MCF 10A (cell line): ENCODE data around the gene GALNS. TPM values are rescaled to one million over a fixed set of nuclear protein-coding genes. Genes with fewer than 3 reads are reported as not detected.
A peak's percentile ranks its signal among the peaks of the same experiment; 100 is the strongest.

Experiments
- BruUV-seq: library from RNA; stranded (reverse); fragments of 400-500 nt; replicated peaks from 2 replicates; lab custom pipeline; 2021; lab: Mats Ljungman, UMichigan
- CTCF ChIA-PET: fragments of 300-600 bp; sonication (Branson Sonifier 250); formaldehyde crosslinking; extraction: SDS; loops from one replicate; lab custom pipeline; 2021; ENCODE audit warnings: antibody characterized with exemption, inconsistent platforms; lab: Yijun Ruan, JAX
- POLR2A ChIA-PET: fragments of 300-600, 350-650 bp; sonication (Branson Sonifier 250); formaldehyde crosslinking; extraction: SDS; loops from one replicate; lab custom pipeline; 2020; ENCODE audit warnings: antibody characterized with exemption, inconsistent platforms; lab: Yijun Ruan, JAX
- DNase-seq: peaks from one replicate; pipeline ENCODE4 v3.0.0-alpha.2; 2018; ENCODE audit not compliant: unreplicated experiment
- H3K27ac Mint-ChIP-seq: one replicate; pipeline ENCODE4 v1.8.0; 2022; ENCODE audit warnings: mild to moderate bottlenecking, low read depth, mixed read lengths; ENCODE audit not compliant: unreplicated experiment
- H3K27me3 Mint-ChIP-seq: one replicate; pipeline ENCODE4 v1.8.0; 2022; ENCODE audit warnings: mixed read lengths; ENCODE audit not compliant: insufficient read depth, unreplicated experiment
- H3K36me3 Mint-ChIP-seq: one replicate; pipeline ENCODE4 v1.8.0; 2022; ENCODE audit warnings: mild to moderate bottlenecking, moderate library complexity, mixed read lengths; ENCODE audit not compliant: insufficient read depth, unreplicated experiment
- H3K4me1 Mint-ChIP-seq: one replicate; pipeline ENCODE4 v1.8.0; 2022; ENCODE audit warnings: mixed read lengths; ENCODE audit not compliant: insufficient read depth, unreplicated experiment
- H3K4me3 Mint-ChIP-seq: one replicate; pipeline ENCODE4 v1.8.0; 2022; ENCODE audit warnings: mild to moderate bottlenecking, moderate library complexity, mixed read lengths; ENCODE audit not compliant: unreplicated experiment
- H3K9me3 Mint-ChIP-seq: one replicate; pipeline ENCODE4 v1.8.0; 2022; ENCODE audit warnings: mixed read lengths; ENCODE audit not compliant: unreplicated experiment
- CTCF ChIP-seq: fragments of 200-600 bp; IDR thresholded peaks from one replicate; pipeline ENCODE4 v1.8.0; 2022; ENCODE audit warnings: antibody characterized with exemption, mild to moderate bottlenecking; ENCODE audit not compliant: unreplicated experiment
- intact Hi-C: fragments of 100-400 bp; cut with micrococcal nuclease; formaldehyde crosslinking; loops from 2 replicates; pipeline ENCODE4 v1.14.1; 2022
- total RNA-seq: library from RNA; stranded (reverse); gene quantifications from 2 replicates; pipeline ENCODE4 v1.2.3, GENCODE V29; 2022

GALNS gene
- total RNA-seq, 1 experiment from 2014 or later, result 26.0 TPM

GRCh38 chr16:88767546-88768070 lies 89.1 kb downstream of the GALNS start:
- no peaks in the 10 kb centered on the region for H3K27me3 Mint-ChIP-seq
- ChIA-PET CTCF (interaction anchor here (0.8 to 1.3 kb wide), 5 partner anchors 20 to 399 kb away, joined by 3 to 6 read pairs (median 3); no protein-coding TSS in a partner anchor), POLR2A (interaction anchor here (0.6 to 1.8 kb wide), 4 partner anchors 9 to 223 kb away, joined by 3 to 6 read pairs (median 3); partner anchors contain the start of gene PIEZO1)
- H3K4me3 Mint-ChIP-seq, result no peak overlapping the region
- BruUV-seq, result no TSS peak
- intact Hi-C loops, result no loop called here
- H3K9me3 Mint-ChIP-seq, result no peaks in the 10 kb centered on the region
- peaks cover 32% of the 10 kb centered on the region for H3K4me1 Mint-ChIP-seq
- peaks cover 32% of the 10 kb centered on the region for H3K36me3 Mint-ChIP-seq
- no peak for TF ChIP-seq CTCF
- peak overlapping the region; percentile 57 for H3K27ac Mint-ChIP-seq
- no peak for DNase-seq

- Mint-ChIP-seq H3K4me1 (peaks cover 32% of the 10 kb centered on the region), H3K36me3 (peaks cover 32% of the 10 kb centered on the region), H3K4me3 (no peak overlapping the region), H3K27me3 (no peaks in the 10 kb centered on the region), H3K27ac (peak overlapping the region; percentile 57), H3K9me3 (no peaks in the 10 kb centered on the region)
- BruUV-seq, result no TSS peak
- POLR2A ChIA-PET, result interaction anchor here (0.6 to 1.8 kb wide), 4 partner anchors 8 to 223 kb away, joined by 3 to 6 read pairs (median 4); no protein-coding TSS in a partner anchor
- no peak for TF ChIP-seq CTCF
- DNase-seq, result no peak
- CTCF ChIA-PET, result interaction anchor here (0.6 to 1.6 kb wide), 4 partner anchors 24 to 400 kb away, joined by 3 to 10 read pairs (median 4); no protein-coding TSS in a partner anchor
- intact Hi-C loops, result no loop called here
Observed at GRCh38 chr16:88766975-88767374, 89.8 kb downstream of the GALNS start.

- Mint-ChIP-seq H3K36me3 (peaks cover 26% of the 10 kb centered on the region), H3K9me3 (no peaks in the 10 kb centered on the region), H3K27me3 (no peaks in the 10 kb centered on the region), H3K4me3 (no peak overlapping the region), H3K4me1 (peaks cover 19% of the 10 kb centered on the region), H3K27ac (no peak overlapping the region)
- CTCF ChIA-PET, result interaction anchor here (0.6 to 1.5 kb wide), 3 partner anchors 10 to 46 kb away, joined by 4 to 6 read pairs (median 5); no protein-coding TSS in a partner anchor
- POLR2A ChIA-PET, result interaction anchor here (0.6 to 1.4 kb wide), 2 partner anchors 8 to 58 kb away, joined by 3 to 4 read pairs; partner anchors contain the start of gene CTU2
- intact Hi-C loops, result no loop called here
- DNase-seq, result peak; percentile 43
- TF ChIP-seq CTCF, result no peak
- no TSS peak for BruUV-seq
Observed at GRCh38 chr16:88764913-88765349, 91.8 kb downstream of the GALNS start.

DNA sequence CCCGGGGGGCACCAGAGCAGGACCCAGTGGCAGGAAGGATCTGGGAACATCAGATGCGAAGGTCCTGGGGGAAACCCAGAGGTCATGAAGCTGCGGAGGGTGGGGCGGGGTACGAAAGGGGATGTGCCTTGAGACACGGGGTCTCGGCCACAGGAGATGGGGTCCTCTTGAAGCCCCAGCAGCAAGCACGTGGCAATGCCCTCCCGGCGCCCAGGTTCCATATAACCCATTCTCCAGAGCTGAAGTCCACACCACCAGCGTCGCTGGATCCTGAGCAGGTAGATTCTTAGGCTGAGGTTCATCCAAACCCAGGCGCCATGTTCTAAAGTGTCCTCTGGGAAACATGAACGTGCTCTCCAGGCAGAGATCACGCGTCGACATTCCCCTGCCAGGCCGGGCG lies 92.7 kb downstream of the GALNS start:
- intact Hi-C loops, result no loop called here
- Mint-ChIP-seq H3K4me1 (peaks cover 10% of the 10 kb centered on the region), H3K27me3 (no peaks in the 10 kb centered on the region), H3K9me3 (no peaks in the 10 kb centered on the region), H3K27ac (no peak overlapping the region), H3K4me3 (no peak overlapping the region), H3K36me3 (peaks cover 26% of the 10 kb centered on the region)
- ChIA-PET CTCF (interaction anchor here (0.8 to 1.1 kb wide), 2 partner anchors 20 to 27 kb away, joined by 3 to 6 read pairs; no protein-coding TSS in a partner anchor), POLR2A (interaction anchor here (0.9 kb wide), 1 partner anchor 17 kb away, joined by 3 read pairs; no protein-coding TSS in a partner anchor)
- no peak for TF ChIP-seq CTCF
- BruUV-seq, result no TSS peak
- no peak for DNase-seq

Other genes starting within 250 kb of the GALNS start
- not detected in 2 replicates for gene IL17C, start 218.4 kb downstream of the GALNS start, total RNA-seq
- 0.54 and 0.84 TPM in 2 replicates for gene CYBA, start 205.9 kb downstream of the GALNS start, total RNA-seq
- gene MVD, start 193.9 kb downstream of the GALNS start, total RNA-seq, result 30.3 and 32.4 TPM in 2 replicates
- gene SNAI3, start 170.4 kb downstream of the GALNS start, total RNA-seq, result not detected in 2 replicates
- gene RNF166, start 150.5 kb downstream of the GALNS start, total RNA-seq, result 17.5 and 18.5 TPM in 2 replicates
- 26.9 and 40.8 TPM in 2 replicates for gene CTU2, start 150.4 kb downstream of the GALNS start, total RNA-seq
- gene PIEZO1, start 71.7 kb downstream of the GALNS start, total RNA-seq, result 193 and 195 TPM in 2 replicates
- 5.3 and 16.6 TPM in 2 replicates for gene CDT1, start 53.2 kb downstream of the GALNS start, total RNA-seq
- gene APRT, start 45.0 kb downstream of the GALNS start, total RNA-seq, result 231 and 248 TPM in 2 replicates
- 35.6 and 42.6 TPM in 2 replicates for gene TRAPPC2L, start 180 bp upstream of the GALNS start, total RNA-seq
- gene PABPN1L, start 9.7 kb upstream of the GALNS start, total RNA-seq, result not detected in 2 replicates
- gene CBFA2T3, start 120.3 kb upstream of the GALNS start, total RNA-seq, result not detected in 2 replicates
- 39.2 and 43.7 TPM in 2 replicates for gene ACSF3, start 236.9 kb upstream of the GALNS start, total RNA-seq